Stimulated activated CD4-positive, alpha-beta T cell treated with anti-CD3 and anti-CD28 coated beads, Interleukin-1b, Interleukin-23, amount 100 ng/mL, for 1 hour (primary cell): ENCODE data around the gene FPR2.
"Not testable (repeated sequence)": the region's sequence is repeated elsewhere in the genome, so short reads cannot be mapped to it uniquely, and the experiment has no call there.

ENCODE experiments used
- DNase-seq, 2 donors: peaks; one replicate each; pipeline ENCODE4 v3.0.0-alpha.2; 2020; ENCODE audit warnings: low read depth in 2 of 2

FPR2 gene

DNA sequence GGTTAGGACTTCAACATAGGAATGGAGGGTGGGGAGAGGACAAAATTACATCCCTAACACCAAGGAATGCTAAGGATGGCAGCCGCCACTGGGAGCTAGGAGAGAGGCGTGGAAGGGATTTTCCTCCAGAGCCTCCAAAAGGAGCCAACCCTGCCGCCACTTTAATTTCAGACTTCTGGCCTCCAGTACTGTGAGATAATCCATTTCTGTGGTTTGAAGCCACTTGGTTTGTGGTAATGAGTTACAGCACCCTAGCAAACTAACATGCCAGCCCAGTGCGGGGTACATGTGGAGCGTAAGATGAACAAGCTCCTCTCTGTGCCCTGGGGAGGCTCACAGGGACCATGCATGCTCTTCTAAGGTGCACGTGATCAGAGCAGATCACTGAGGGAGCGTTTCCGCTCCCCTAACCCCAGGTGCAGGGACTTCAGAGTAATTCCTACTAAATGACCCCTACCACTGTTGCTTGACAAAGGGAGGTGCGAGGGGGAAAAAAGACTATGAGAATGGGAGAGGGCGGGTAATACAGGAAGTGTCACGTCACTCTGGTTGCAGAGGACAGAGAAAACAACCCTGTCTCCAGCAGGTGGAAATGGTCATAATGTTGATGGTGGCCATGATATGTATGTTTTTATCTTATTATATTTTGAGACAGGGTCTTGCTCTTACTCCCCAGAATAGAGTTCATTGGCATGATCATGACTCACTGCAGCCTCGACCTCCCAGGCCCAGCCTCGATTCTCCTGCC is 21.3 kb upstream of the FPR2 start:
- no peak for DNase-seq

DNA sequence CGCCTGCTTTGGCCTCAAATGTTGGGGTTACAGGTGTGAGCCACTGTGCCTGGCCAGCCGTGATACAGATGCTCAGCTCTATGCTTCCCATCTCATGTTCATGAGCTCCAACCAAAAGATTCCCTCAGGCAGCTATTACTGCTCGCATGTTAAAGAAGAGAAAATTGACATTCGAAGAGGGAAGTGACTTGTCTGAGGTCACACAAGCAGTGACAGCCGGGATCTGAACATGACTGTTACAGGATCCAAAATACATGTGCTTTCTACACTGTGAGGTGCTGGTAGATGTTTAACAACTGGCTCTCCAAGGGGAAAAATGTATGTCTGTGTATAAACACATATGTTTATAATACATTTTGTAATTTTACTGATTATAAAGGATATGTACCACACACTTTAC is 20.6 kb upstream of the FPR2 start:
- no peak for DNase-seq

DNA sequence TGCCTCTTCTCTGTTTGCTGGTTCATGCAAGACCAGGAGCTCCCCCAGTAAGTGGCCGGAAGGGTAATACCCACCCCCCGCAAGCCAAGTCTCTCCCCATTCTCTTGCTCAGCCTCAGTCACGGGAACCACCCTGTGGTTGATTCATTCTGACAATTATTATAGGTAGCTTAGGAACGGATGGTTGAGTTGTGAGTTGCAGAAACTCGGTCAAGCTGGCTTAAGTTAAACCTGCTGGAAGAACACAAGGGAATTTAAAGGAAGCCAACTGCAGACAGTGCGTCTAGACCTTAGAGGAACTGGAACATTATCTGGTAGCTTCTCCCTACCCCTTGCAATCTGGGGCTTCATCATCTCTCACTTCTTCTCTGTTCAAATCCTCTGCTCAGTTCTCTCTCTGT is 18.2 kb upstream of the FPR2 start:
- DNase-seq = no peak

DNA sequence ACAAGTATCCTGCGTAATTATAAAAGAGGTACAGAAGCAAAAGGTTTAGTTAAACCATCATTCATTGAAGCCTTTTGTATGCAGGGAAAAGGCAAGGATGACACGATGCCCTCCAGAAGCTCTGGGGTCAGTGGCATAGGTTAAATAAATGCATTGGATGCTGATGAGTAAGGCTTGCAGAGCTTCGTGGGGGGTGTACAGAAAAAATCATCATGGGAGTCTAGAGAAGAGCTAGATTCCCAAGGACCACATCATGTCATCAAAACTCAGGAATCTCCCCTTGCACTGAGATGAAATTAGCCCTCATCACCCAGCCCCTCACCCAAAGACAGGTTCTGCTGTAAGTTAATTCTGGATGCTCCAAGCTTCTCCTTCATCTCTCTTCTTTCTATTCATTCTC is 17.6 kb upstream of the FPR2 start:
- no peak for DNase-seq

DNA sequence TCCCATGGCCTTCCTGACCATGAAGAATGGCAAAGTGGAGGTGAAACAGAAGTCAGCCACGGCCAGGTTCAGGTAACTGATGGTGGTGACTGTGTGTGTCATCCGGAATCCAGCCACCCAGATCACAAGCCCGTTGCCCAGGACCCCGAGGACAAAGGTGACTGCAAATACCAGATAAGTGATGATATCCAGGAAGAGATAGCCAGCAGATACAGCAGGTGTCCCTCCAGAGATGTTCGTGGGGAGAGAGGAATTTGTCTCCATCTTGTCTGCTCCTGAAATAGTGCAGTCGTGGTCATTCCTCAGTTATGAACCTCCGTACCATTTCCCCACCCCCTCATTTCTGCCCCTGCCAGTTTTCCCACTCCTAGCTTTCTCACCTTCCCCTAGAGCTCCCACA is 14.2 kb upstream of the FPR2 start:
- DNase-seq = no peak

DNA sequence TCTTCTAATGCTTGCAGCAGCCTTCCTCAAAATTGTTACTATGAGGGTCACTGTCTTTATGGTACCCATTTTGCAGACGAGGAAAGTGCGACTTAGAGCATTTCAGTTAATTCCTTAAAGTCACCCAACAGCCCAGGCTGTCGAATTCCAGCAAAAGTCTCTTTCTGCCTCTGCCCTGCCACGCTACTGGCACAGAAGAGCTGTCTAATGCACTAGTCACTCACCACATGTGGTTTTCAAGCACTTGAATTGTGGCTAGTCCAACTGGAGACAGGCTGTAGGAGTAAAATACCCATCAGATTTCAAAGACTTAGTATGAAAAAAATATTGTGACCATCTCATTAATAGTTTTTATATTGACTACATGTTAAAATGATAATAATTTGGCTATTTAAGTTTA is 11.0 kb upstream of the FPR2 start:
- DNase-seq = no peak

DNA sequence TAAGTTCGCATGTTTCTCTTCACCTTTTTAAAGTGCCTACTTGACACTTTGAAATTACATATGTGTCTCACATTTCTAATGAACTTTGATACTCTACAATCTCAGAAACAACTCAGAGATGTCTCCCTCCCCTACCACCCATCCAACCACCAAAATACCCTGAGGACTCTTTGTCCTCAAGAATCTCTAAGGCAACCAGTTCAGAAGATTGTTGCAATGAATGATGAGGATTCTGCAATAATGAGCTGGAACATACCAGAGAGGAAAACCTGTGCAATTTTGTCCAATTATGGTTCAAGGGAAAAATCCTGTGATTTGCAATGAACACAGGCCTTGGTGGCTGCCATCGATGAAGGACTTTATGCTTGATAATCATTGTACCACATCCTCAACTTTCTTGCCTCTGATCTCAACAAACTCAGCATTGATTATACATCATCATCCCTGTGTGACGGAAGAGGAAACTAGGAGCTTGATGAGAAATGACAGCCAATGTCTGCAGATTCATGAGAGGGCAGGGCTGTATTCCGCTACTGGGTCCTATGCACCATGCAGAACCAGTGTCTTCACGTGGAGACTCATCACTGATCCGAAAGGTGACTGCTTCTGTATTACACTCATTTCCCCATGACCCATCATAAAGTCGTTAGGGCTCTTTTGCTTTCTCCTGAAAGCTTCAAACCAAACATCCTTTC is 10.4 kb upstream of the FPR2 start:
- no peak for DNase-seq

DNA sequence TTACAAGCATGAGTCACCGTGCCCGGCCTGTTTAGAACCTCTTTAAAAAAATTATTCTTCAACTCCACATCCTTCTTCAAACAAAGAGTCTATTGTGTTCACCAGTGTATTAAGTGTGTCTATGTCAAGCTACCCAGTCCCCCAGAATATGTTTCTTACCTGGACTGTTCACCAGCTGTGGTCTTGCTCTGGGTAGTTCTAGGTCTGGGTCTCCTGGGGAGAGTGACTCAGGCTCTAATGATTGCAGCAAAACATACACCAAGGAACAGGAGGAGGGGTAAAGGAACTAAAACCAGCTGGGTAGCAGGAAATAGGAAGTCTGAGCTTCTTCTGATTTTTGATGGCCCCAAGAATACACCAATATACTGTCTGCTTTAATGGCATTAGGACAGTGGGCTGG is 9.3 kb upstream of the FPR2 start, which contains the start of gene FPR1:
Gene FPR1 (minus strand): TSS at position 224 of the 400 bp plus-strand sequence. CDS start 4,884 bp downstream, outside the sequence.
- DNase-seq = no peak

DNA sequence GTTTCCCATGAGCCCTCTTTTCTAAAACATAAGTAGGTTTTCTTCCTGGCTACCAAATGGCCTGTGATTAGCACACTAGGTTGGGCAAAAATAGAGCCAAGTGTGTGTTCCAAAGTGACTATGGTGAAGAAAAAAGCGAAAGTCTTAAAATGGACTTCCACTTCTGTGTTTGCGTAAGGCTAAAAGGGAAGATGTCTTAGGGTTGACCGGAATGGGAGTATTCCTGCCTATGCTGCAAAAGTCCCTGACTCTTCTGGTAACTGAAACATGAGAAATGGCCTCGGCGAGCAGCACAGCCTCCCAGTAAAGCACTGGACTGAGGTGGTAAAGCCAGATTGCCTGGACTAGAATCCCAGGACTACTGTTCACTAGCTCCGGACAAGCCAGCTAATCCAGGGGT is 6.9 kb upstream of the FPR2 start:
- no peak for DNase-seq

DNA sequence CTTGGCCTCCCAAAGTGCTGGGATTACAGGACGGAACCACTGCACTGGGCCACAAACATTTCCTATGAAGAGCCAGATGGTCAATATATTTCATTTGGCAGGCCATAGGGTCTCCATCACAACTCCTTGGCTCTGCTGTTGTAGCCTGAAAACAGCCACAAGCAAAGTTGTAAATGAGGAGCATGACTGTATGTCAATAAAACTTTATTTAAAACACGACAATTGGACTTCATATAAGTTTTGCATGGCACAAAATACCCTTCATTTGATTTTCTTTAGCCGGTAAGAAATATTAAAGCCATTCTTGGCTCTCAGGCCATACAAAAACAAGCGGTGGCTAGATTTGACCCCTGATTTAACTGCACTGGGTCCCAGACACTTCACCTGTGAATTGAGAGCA is 6.2 kb upstream of the FPR2 start:
- no peak for DNase-seq

DNA sequence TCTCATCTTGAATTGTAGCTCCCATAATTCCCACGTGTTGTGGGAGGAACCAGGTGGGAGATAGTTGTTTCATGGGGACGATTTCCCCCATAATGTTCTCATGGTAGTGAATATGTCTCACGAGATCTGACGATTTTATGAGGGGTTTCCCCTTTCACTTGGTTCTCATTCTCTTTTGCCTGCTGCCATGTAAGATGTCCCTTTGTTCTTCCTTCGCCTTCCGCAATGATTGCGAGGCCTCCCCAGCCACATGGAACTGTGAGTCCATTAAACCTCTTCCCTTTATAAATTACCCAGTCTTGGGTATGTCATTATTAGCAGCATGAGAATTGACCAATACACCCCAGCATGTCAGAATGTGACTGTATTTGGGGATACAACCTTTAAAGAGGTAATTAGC is 5.4 kb upstream of the FPR2 start:
- DNase-seq = no peak

DNA sequence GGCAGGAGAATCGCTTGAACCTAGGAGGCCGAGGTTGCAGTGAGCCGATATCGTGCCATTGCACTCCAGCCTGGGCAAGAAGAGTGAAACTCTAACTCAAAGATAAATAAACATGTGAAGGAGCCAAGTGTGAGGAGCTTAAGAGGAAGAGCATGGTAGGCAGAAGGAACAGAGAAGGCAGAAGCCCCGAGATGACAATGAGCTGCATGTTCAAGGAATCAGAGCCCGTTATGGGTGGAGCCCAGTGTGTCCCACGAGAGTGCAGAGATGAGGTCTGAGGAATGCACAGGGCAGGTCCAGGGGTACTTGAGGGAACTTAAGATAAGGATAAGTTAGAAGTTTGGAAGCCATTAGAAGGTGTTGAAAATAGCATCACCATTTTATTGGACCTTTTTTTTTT is 716 bp downstream of the FPR2 start:
- no peak for DNase-seq

DNA sequence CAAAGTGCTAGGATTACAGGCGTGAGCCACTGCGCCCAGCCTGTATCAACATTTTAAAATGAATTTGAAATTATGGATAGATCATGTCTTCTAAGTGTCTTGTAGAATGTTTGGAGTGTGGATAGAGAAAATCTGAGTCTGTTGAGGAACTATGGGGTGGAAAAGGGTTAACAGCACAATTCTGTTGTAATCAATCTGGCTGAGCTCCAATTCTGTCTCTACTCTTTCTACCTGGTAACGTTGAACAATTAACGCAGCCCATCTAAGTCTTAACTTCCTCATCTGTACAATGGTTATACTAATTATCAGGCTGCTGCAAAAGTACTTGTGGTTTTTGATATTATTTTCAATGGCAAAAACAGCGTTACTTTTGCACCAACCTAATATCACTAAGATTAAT is 4.1 kb downstream of the FPR2 start:
- no peak for DNase-seq

DNA sequence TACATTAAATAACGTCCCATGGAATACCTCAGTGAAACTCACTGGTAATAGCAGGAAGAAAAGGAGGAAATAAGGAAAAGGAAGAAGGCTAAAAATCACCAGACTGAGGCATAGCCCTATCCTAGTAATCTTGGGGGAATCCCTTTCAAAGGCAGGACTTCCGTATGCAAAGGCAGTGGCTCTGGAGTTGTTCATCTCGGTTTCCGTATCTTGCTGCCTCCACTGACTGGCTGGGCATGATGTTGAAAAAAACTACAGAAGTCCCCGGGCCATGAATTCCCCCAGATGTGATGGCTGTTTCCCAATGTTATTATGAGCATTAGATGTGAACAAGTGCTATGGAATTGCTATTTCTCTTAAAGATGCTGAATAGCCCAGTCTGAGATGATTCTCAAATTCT is 5.5 kb downstream of the FPR2 start:
- no peak for DNase-seq

DNA sequence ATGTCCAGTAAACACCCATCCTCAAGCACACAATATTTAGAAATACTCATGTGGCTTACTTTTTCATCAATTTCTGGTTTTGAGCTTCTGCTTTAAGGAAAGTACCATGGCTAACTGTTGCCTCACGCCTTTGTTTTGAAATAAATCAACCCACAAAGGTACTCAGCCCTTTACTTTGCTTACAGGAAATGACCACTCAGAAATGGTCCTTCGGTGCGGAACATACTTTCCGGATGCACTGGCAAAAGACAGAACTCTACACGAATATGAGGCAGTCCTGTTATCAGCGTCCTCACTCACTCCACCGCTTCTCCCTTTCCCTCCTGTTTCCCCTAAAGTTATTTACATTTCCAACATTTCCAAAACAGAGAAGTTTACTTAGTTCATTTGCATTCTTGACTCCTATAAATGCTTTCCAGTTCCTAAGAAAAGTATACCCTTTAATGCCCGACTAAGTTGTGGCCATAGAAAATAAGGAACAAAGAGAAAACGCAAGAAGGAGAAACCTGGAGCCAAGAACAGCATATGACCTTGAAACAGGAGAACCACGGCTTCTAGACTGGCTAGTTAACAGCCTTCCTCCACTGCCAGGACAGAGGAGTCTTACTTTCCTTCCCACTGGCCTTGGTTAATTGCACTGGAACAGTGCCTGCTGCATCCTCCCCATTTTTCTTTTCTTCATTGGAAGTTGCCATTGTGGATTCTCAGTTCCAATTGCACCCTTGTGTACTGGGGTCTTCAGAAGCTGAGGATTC is 10.6 kb downstream of the FPR2 start:
- no peak for DNase-seq

DNA sequence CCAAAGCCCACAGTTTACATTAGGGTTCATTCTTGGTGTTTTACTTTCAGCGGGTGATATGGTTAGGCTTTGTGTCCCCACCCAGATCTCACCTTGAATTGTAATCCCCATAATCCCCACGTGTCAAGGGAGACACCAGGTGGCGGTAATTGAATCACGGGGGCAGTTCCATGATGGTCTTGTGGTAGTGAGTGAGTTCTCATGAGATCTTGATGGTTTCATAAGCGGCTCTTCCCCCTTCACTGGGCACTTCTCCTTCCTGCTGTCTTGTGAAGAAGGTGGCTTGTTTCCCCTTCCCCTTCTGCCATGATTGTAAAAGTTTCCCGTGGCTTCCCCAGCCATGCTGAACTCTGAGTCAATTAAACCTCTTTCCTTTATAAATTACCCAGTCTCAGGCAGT is 12.0 kb downstream of the FPR2 start:
- no peak for DNase-seq

DNA sequence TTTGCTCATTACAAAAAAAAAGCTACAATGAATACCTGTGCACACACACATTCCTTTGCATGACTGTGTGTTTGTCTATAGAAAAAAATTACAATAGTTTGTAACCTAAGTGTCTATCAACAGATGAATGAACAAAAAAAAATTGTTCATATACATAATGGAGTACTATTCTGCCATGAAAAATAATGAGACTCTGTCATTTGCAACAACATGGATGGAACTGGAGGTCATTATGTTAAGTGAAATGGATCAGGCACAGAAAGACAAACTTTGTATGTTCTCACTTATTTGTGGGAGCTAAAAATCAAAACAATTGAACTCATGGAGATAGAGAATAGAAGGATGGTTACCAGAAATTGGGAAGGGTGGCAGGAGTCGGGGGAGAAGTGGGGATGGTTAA is 15.6 kb downstream of the FPR2 start:
- DNase-seq = not testable (repeated sequence)

DNA sequence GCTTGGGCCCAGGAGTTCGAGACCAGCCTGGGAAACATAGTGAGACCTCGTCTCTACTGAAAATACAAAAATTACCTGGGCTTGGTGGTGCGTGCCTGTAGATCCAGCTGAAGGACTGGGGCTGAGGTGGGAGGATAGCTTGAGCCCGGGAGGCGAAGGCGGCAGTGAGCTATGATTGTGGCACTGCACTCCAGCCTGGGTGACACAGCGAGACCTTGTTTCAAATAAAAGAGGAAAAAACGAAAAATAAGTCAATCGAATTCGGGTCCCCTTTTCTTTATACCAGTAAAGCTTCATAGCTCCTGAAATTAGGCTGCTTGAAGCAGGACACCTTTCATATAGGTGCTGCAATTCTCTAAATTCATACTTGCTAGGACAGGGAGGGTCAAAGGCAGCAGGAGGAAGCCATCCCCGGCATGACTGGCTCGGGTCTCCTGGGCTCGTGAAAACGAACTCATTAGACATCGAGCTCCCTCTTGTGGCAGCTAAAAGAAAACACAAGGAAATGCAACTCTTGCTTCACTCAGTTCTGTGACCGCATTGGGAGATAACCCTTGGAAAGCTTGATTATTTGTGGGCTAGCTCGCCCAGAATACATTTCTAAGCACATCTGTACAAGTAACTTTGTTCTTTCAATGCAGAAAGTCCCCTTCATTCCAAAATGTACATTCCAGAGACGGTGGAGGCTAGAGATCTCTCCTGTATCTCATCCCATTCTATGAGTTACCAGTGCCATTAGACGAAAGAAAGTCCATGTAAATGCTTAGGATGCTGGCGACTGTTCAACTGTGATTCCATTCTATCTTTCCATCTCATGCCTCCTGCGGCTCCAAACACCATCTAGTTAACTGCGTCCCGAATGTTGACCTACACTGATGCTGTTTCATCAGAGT is 16.8 kb downstream of the FPR2 start:
- no peak for DNase-seq

DNA sequence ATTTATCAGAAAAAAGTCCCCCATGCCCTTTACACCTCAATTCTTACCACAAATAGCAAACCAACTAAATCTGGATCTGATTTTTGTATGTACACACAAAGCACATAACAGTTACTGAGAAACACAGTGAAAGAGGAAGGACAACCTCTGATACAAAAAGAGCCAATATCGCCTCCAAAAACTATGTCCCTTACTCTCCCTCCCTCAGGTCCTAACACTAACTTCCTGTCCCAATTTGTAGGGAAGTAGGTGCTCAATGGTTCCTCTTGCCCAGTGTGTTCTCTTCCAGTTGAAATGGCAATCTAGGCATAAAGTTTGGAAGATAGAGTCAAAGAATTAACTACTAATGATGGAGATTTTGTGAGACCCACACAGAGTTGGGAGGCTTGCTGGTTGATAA is 18.2 kb downstream of the FPR2 start:
- DNase-seq = no peak

DNA sequence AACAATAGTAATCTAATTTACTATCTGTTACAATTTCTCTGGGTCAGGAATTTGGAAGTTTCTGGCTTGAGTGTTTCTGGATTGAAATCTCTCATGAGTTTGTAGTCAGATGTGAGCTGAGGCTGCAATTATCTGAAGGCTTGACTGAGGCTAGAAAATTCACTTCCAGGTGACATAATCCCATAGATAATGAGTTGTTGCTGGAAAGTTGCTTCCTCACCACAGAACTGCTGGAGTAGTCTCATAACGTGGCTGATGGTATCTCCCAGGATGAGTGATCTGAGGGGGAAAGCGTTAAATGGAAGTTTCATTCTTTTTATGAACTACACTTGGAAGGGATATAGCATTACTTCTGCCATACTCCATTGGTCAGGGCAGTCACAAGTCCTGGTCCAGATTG is 18.7 kb downstream of the FPR2 start:
- no peak for DNase-seq

DNA sequence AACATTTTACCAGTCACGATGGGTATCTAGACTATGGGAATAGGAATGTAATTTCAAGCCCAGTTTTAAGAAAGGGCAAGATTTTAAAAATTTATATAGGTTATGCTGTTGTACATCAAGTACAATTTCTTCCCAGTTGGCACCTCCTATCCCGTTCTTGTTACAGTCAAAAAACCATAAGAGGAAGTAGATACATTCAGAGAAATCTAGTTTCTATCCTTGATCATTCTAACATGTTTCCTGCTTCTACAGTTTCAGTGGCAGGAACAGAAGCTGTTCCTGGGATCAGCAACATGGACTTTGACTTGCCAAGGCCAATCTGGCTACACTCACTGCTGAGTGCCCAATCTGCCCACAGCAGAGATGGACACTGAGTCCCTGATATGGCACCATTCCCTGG is 19.3 kb downstream of the FPR2 start:
- no peak for DNase-seq

DNA sequence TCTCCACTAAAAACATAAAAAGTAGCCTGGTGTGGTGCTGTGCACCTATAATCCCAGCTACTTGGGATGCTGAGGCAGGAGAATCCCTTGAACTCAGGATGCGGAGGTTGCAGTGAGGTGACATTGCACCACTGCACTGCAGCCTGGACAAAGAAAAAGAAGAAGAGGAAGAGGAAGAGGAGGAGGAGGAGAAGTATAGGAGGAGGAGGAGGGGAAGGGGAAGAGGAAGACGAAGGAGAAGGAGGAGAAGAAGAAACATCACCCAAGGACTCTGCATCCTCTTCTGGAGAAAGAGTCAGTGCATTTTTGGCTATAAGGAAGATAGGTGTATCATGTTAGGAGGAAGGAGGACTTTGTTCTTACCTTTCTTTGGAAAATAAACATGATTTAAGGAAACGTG is 21.0 kb downstream of the FPR2 start:
- DNase-seq = no peak
